ENCODE results near the gene PKP2. TPM values are rescaled to one million over a fixed set of nuclear protein-coding genes. Genes with fewer than 3 reads are reported as not detected.

PKP2 gene
- total and polyA plus RNA-seq, 2 of the 8 experiments (the other 6 are each of a cell fraction or from before 2014, with no cell fraction given), result 9.6 to 44.8 TPM

GRCh38 chr12:32804301-32804700 is 92.3 kb downstream of the PKP2 start:
- Histone ChIP-seq H3K9ac (replicated peaks in 1 of 4; ENCODE audit: extremely low read depth in 1 of 4, low read depth in 3 of 4, low read length in 3 of 4) (no peak overlapping the region), H3K4me1 (replicated peaks in 1 of 4; ENCODE audit: control insufficient read depth in 3 of 4, insufficient read depth in 4 of 4, low read length in 3 of 4) (no peaks in the 10 kb centered on the region), H2BK5ac (ENCODE audit: low read depth, low read length) (no peak overlapping the region), H4K5ac (ENCODE audit: insufficient read length, low read depth, low read length) (no peak overlapping the region), H3K18ac (ENCODE audit: extremely low read depth, low read length) (no peak overlapping the region), H3K23ac (ENCODE audit: insufficient read length) (no peak overlapping the region), H4K8ac (ENCODE audit: extremely low read depth, insufficient read depth, low read length) (no peak overlapping the region), H4K20me1 (replicated peaks in 1 of 2; ENCODE audit: control insufficient read depth in 1 of 2, insufficient read depth in 2 of 2, low read length in 2 of 2) (no peaks in the 10 kb centered on the region), H3K4me3 (ENCODE audit: extremely low read depth in 1 of 4, insufficient read depth in 2 of 4, low read depth in 3 of 4, low read length in 4 of 4) (no peak overlapping the region), H3K9me3 (ENCODE audit: insufficient read depth in 2 of 2, low read depth in 1 of 2, low read length in 1 of 2) (0 out of 4 replicates have a peak, but pooled peaks cover 0 to 3% of the 10 kb centered on the region in 2 experiments), H3K27me3 (replicated peaks in 1 of 4; ENCODE audit: control insufficient read depth in 3 of 4, extremely low read depth in 1 of 4, insufficient read depth in 3 of 4, low read length in 3 of 4) (no peaks in the 10 kb centered on the region), H3K4me2 (ENCODE audit: insufficient read depth in 1 of 2, low read depth in 2 of 2, low read length in 2 of 2) (no peak overlapping the region), H3K14ac (ENCODE audit: insufficient read length) (no peak overlapping the region), H2AFZ (ENCODE audit: low read length) (no peak overlapping the region), H2BK12ac (ENCODE audit: low read depth, low read length) (no peak overlapping the region), H2BK20ac (ENCODE audit: low read length) (no peak overlapping the region), H3K4ac (replicated peaks; ENCODE audit: insufficient read length, low read depth, low read length) (no peak overlapping the region), H3K36me3 (ENCODE audit: control insufficient read depth in 2 of 4, insufficient read depth in 4 of 4, low read length in 3 of 4) (peaks cover 0 to 8% (median 0%) of the 10 kb centered on the region in 4 experiments; a peak in 5 of 8 replicates), H2BK15ac (ENCODE audit: low read length) (no peak overlapping the region), H3K79me1 (ENCODE audit: low read depth, low read length) (no peaks in the 10 kb centered on the region), H3K79me2 (ENCODE audit: control insufficient read depth in 1 of 2, insufficient read depth in 2 of 2, low read length in 2 of 2) (no peaks in the 10 kb centered on the region), H3K27ac (ENCODE audit: low read depth, low read length) (no peak overlapping the region), H4K91ac (replicated peaks; ENCODE audit: insufficient read length, low read length) (no peak overlapping the region), H3K56ac (replicated peaks; ENCODE audit: insufficient read length, low read depth, low read length) (no peak overlapping the region), H2AK5ac (ENCODE audit: low read depth, low read length) (no peak overlapping the region), H2BK120ac (replicated peaks; ENCODE audit: low read depth, low read length) (no peak overlapping the region), H3K23me2 (ENCODE audit: low read depth, low read length) (no peaks in the 10 kb centered on the region; the same call in 1 of the 2 replicates)
- FAIRE-seq (no peak), DNase-seq (ENCODE audit: low read depth in 1 of 2, low spot score in 2 of 2) (no peak)
- CTCF ChIA-PET (ENCODE audit: partially characterized antibody), result interaction anchor here (0.6 kb wide), 1 partner anchor 1401 kb away, joined by 3 read pairs; no protein-coding TSS in a partner anchor
- POLR2A ChIA-PET (ENCODE audit: partially characterized antibody), result interaction anchor here (0.9 kb wide), 1 partner anchor 48 kb away, joined by 3 read pairs; the partner anchor contains the start of gene YARS2
- 94% methylated on average over 3 of the region's 3 CpGs; no CpG with 5 or more reads in 1 of the 2 experiments for WGBS, 2 experiments (ENCODE audit: extremely low coverage in 1 of 2, insufficient coverage in 1 of 2, insufficient read length in 1 of 2, insufficient replicate concordance in 2 of 2, low coverage in 1 of 2, low lambda C conversion rate in 2 of 2, missing lambda C conversion rate in 1 of 2)
- no peak for TF ChIP-seq HDAC6 (IDR thresholded peaks at IDR 0.05; ENCODE audit: low read depth, low read length)
- no peak for TF ChIP-seq POU5F1 (IDR thresholded peaks at IDR 0.05; ENCODE audit: low read depth, low read length)
- TF ChIP-seq EZH2 (IDR thresholded peaks at IDR 0.05; ENCODE audit: low read depth, low read length, severe bottlenecking), result no peak
- no peak for TF ChIP-seq SIRT6 (IDR thresholded peaks at IDR 0.05; ENCODE audit: low read length)
- TF ChIP-seq CBX5 (IDR thresholded peaks at IDR 0.05; ENCODE audit: low read depth, low read length), result no peak
- TF ChIP-seq CHD2 (IDR thresholded peaks at IDR 0.05; ENCODE audit: low read length), result no peak
- TF ChIP-seq PHF8 (conservative IDR thresholded peaks at IDR 0.05; ENCODE audit: low read depth, low read length), result no peak
- TF ChIP-seq RXRA (IDR thresholded peaks at IDR 0.05; ENCODE audit: insufficient read depth, low read depth, low read length), result no peak
- TF ChIP-seq YY1 (IDR thresholded peaks at IDR 0.05; ENCODE audit: low read depth, low read length), result no peak
- no peak for TF ChIP-seq SAP30 (IDR thresholded peaks at IDR 0.05; ENCODE audit: insufficient read depth, insufficient replicate concordance, low read length)
- no peak for TF ChIP-seq MAFK (IDR thresholded peaks at IDR 0.05; ENCODE audit: low read depth, low read length)
- no peak for TF ChIP-seq TEAD4 (IDR thresholded peaks at IDR 0.05; ENCODE audit: low read depth, low read length)
- no peak for TF ChIP-seq CBX8 (IDR thresholded peaks at IDR 0.05; ENCODE audit: borderline replicate concordance, low read depth, low read length)
- TF ChIP-seq SIN3A (conservative IDR thresholded peaks at IDR 0.05 in 1 of 2, IDR thresholded peaks at IDR 0.05 in 1 of 2; ENCODE audit: low read depth in 1 of 2, low read length in 2 of 2), result no peak
- TF ChIP-seq KDM5A (IDR thresholded peaks at IDR 0.05; ENCODE audit: low read length), result no peak
